ENCODE results near the gene NPR2.

NPR2 gene

DNA sequence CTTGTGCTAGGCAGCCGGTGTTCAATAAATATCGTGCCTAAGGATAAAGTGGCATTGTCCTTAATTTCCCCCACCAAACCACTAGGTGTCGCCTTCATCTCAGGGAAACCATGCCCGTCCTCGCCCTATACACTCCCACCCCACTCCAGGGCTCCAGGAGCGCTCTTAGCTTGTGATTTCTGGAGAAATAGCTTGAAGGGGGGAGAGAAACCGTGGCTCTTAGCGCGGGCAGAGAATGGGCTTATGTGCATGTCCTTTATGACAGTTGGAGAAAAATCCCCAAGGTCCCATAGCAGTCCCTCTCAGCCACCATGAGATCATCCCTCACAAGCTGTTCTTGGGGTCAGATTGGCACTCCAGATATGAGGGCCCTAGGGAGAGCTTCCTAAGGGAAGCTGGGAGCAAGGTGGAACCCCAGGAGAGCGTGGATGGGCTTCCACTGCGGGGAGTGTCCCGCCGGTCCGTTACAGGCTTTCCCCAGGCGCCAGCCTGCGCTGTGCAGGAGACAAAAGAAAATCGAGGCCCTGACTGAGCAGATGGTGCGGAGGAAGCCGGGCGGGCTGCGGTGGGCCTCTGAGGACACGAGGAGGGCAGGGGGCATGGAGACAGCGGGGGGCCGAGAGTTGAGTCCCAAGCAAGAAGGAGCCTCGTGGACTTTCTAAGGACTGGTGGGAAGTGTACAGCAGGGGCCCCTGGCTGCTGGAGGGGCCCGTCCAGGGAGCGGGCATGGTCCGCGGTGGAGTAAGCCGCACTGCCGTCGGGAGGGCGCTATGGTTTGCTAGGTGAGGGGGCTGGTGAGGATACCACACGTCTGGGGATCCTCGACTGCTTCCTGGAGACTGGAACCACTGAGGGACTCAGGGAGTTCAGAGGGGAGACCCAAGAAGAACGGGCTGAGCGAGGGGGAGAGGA, 750 bp upstream of the NPR2 start:
- TF ChIP-seq, protein P1, sequence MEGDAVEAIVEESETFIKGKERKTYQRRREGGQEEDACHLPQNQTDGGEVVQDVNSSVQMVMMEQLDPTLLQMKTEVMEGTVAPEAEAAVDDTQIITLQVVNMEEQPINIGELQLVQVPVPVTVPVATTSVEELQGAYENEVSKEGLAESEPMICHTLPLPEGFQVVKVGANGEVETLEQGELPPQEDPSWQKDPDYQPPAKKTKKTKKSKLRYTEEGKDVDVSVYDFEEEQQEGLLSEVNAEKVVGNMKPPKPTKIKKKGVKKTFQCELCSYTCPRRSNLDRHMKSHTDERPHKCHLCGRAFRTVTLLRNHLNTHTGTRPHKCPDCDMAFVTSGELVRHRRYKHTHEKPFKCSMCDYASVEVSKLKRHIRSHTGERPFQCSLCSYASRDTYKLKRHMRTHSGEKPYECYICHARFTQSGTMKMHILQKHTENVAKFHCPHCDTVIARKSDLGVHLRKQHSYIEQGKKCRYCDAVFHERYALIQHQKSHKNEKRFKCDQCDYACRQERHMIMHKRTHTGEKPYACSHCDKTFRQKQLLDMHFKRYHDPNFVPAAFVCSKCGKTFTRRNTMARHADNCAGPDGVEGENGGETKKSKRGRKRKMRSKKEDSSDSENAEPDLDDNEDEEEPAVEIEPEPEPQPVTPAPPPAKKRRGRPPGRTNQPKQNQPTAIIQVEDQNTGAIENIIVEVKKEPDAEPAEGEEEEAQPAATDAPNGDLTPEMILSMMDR (IDR thresholded peaks at IDR 0.05; ENCODE audit: extremely low read depth, missing control alignments), result peak; percentile 57
- peak; percentile 90 for DNase-seq (ENCODE audit: low spot score)

DNA sequence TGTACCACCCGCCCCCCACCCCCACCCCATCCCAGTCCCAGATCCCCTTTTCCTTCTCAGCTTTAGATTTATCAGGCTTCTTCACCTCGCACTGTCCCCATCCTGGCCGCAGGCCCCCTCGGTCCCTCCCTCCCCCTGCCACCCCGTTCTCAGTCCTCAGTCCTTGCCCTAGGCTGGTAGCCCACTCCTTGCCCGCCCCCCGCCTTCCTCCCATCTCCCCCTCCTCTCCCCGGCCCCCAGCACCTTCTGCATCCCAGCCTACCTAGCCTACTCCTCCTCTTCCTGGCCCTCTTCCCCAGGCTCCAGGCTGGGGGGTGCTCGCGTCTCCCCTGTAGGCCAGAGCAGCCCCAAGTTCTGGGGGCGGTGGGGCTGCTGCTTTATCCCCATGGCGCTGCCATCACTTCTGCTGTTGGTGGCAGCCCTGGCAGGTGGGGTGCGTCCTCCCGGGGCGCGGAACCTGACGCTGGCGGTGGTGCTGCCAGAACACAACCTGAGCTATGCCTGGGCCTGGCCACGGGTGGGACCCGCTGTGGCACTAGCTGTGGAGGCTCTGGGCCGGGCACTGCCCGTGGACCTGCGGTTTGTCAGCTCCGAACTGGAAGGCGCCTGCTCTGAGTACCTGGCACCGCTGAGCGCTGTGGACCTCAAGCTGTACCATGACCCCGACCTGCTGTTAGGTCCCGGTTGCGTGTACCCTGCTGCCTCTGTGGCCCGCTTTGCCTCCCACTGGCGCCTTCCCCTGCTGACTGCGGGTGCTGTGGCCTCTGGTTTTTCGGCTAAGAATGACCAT, 828 bp downstream of the NPR2 start:
- DNase-seq (ENCODE audit: low spot score), result no peak
- TF ChIP-seq, protein P1 (IDR thresholded peaks at IDR 0.05; ENCODE audit: extremely low read depth, missing control alignments), result no peak

DNA sequence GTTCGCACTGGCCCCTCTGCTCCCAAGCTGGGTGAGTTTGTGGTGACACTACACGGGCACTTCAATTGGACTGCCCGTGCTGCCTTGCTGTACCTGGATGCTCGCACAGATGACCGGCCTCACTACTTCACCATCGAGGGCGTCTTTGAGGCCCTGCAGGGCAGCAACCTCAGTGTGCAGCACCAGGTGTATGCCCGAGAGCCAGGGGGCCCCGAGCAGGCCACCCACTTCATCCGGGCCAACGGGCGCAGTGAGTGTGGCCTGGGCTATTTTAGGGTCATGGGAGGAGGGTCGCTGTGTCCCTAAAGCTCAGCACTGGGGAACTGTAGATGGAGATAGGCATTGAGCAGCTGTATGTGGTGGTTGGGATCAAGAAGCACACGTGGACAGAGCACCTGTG, 1.4 kb downstream of the NPR2 start:
- DNase-seq (ENCODE audit: low spot score), result no peak
- TF ChIP-seq, protein P1 (IDR thresholded peaks at IDR 0.05; ENCODE audit: extremely low read depth, missing control alignments), result no peak

DNA sequence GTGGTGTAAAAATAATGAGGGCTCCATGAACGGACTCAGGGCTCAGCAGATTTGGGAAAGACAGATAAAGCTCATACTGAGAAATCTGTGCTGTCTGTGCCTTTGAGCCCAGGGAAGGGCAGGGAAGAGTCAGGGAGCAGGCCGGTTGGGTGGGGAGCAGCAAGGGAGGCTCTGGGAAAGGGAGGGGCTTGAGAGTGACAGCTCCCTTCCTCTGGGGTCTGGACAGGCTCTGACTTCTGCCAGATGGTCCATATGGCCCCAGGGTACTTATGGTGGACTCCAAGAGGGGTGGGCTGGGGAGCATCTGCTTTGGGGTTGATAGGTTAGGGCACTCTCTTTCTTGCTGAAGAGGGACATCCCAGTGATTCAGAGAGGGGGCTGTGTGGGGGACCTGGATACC, 2.1 kb downstream of the NPR2 start:
- DNase-seq (ENCODE audit: low spot score), result no peak

DNA sequence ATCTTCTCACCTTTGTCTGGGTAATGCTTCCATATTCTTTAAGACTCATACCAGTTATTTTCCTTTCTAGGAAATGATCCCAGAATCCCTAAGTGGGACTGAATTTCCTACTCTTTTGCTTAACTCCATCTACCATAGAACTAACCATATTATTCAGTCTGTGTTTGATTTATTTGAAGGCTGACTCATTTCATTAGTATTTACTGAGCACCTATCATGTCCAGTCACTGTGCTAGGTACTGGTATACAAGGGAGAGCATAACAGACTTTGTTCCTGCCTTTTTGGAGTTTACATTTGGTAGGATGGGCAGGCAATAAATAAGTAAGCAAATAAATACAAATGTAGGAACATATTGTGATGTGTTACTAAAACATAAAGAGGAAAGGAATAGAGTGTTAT, 4.3 kb downstream of the NPR2 start:
- DNase-seq (ENCODE audit: low spot score), result no peak
- TF ChIP-seq, protein P1 (IDR thresholded peaks at IDR 0.05; ENCODE audit: extremely low read depth, missing control alignments), result no peak

More for the DNA sequence above, 2.1 kb downstream of the NPR2 start:
- TF ChIP-seq, protein P1 (IDR thresholded peaks at IDR 0.05; ENCODE audit: extremely low read depth, missing control alignments), result no peak

DNA sequence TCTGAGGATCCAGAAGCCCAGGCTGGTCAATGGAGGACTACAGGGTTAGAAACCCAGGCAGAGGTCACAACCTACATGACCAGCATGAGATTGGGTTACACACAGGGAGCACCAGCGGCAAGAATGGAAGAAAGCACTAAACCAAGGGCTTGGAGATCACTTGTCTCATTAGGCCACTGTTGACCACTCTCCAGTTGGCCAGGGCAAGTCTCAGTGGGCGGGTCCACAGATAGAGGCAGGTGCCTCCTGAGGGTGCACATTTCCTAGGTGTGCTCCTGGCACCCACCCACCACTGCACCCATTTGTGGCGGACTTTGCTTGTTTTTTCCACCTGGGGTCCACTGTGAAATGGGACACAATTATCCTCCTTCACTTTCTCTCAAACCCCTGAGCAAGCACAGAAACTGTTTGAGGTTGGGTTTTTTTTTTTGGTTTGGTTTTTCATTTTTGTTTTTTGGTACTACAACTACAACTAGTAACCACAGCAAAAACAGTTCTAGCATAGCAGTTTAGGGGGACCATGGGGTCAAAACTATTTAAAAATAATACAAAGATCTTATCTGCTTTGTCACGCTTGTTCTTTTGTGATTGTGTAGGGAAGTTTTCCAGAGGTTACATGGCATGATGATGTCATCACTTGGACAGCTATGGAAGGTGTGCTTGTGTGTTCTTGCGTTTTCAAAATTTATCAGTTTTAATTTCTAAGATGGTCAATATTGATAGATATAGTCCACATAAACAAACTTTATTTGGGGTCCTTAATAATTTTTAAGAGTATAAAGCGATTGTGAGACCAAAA, 6.1 kb downstream of the NPR2 start:
- TF ChIP-seq, protein P1 (IDR thresholded peaks at IDR 0.05; ENCODE audit: extremely low read depth, missing control alignments), result no peak
- no peak for DNase-seq (ENCODE audit: low spot score)

All from GM20000 (cell line).